Heart left ventricle (tissue), 16 donors: ENCODE measurements around the gene CASS4. TPM values are rescaled to one million over a fixed set of nuclear protein-coding genes. Genes with fewer than 3 reads are reported as not detected.

Source experiments
- ATAC-seq, 4 donors: fragments of 200-7000 bp; cut with Tn5 transposase; one replicate each; pipeline ENCODE4 v1.9.1; 2020 to 2022; ENCODE audit warnings: moderate library complexity in 4 of 4, mild to moderate bottlenecking in 3 of 4, moderate number of reproducible peaks in 1 of 4
- DNase-seq, 5 donors: peaks; one replicate each; pipeline ENCODE4 v3.0.0-alpha.2; 2020
- H3K27ac ChIP-seq, 12 donors: fragments of 200-600 bp; sonication (generic) in 4 of 12; one replicate each; pipeline versions ENCODE4 v1.5.0 to v1.8.0; 2016 to 2022; ENCODE audit warnings: mild to moderate bottlenecking in 2 of 12
- H3K27me3 ChIP-seq, 9 donors: fragments of 200-600 bp; sonication (generic) in 2 of 9; one replicate each; pipeline versions ENCODE4 v1.5.1 to v1.8.0; 2016 to 2022; ENCODE audit warnings: mild to moderate bottlenecking in 3 of 9
- H3K36me3 ChIP-seq, 9 donors: fragments of 200-600 bp; sonication (generic) in 2 of 9; one replicate each; pipeline versions ENCODE4 v1.5.0 to v1.8.0; 2018 to 2022; ENCODE audit warnings: mild to moderate bottlenecking in 2 of 9
- H3K4me1 ChIP-seq, 12 donors: fragments of 200-600 bp; sonication (generic) in 4 of 12; one replicate each; pipeline versions ENCODE4 v1.5.0 to v1.8.0; 2016 to 2022; ENCODE audit warnings: mild to moderate bottlenecking in 3 of 12
- H3K4me3 ChIP-seq, 12 donors: fragments of 200-600 bp; sonication (generic) in 4 of 12; one replicate each; pipeline versions ENCODE4 v1.5.0 to v1.8.0; 2017 to 2022; ENCODE audit warnings: mild to moderate bottlenecking in 9 of 12, moderate library complexity in 4 of 12
- H3K9me3 ChIP-seq, 12 donors: fragments of 200-600 bp; sonication (generic) in 4 of 12; one replicate each; pipeline versions ENCODE4 v1.5.0 to v1.8.0; 2016 to 2022; ENCODE audit warnings: mild to moderate bottlenecking in 1 of 12
- CTCF ChIP-seq, 12 donors: fragments of 200-600 bp; sonication (generic) in 4 of 12; IDR thresholded peaks; one replicate each; pipeline versions ENCODE4 v1.5.0 to v1.8.0; 2018 to 2022; ENCODE audit warnings: antibody characterized with exemption in 12 of 12, mild to moderate bottlenecking in 5 of 12
- POLR2A ChIP-seq, 2 donors: fragments of 450-650 bp; IDR thresholded peaks; one replicate each; pipeline ENCODE4 v1.6.1; 2017; ENCODE audit warnings: antibody characterized with exemption in 2 of 2, mild to moderate bottlenecking in 2 of 2, moderate library complexity in 2 of 2
- WGBS, 4 donors: extraction: QIAGEN DNeasy Blood & Tissue Kit in 2 of 4; methylation state at CpG; one replicate each; pipeline versions ENCODE4 v1.1.5 to v1.1.7; 2013 to 2018; 5-methylcytosine and 5-hydroxymethylcytosine counted together
- intact Hi-C, 10 donors: fragments of 100-400 bp; cut with DNase I; formaldehyde crosslinking; loops; one replicate each; pipeline versions ENCODE4 v1.11.1 to v1.14.2; 2022
- polyA plus RNA-seq, 2 donors: library from polyadenylated mRNA; stranded (reverse); fragments of 200-250 nt; gene quantifications; one replicate each; pipeline ENCODE4 v1.2.3, GENCODE V29; 2013
- total RNA-seq, 9 donors: library from RNA; depleted of rRNA in 2 of 9; stranded (reverse); fragments of >200 nt in 2 of 9; fragmentation: NEBNext Ultra II Directional in 3 of 9; extraction: Animal tissue kit (Norgen Biotek cat#: 25700) in 3 of 9; gene quantifications; one replicate each; pipeline versions ENCODE4 v1.1.0 to v1.2.4, GENCODE V29; 2016 to 2023
- donor health status: ischemic (EF 13 %, LVEDD 7.1; RV severe dilation, severe dysfunction).
- donor health status: healthy with polysubstance abuse.
- donor health status: DM: no; HTN: yes; CAD: no.
- donor health status: DM: no; HTN: no; CAD: no.
- donor health status: ischemic (EF 25% LVEDD 6.9; RV normal size, moderate dysfunction).
- donor health status: ischemic (EF 25% LVEDD 5.7; RV mildly dilated, moderate dysfunction).
- donor health status: healthy.
- donor health status: DM: yes; HTN: yes; CAD: no.
- donor health status: ischemic (EF 35%, LVEDD 5.7; RV mildly dilated, moderate dysfunction).
- donor health status: nonischemic (EF 11% LVEDD 7.7; RV severe dilation, severe dysfunction).
- donor health status: DM: yes; HTN: yes; CAD: no.
- donor health status: PGD.
- donor health status: ischemic (EF 29% LVEDD 5.4; RV normal size, mild dysfunction).
- donor health status: nonischemic (EF 23%, LVEDD 6.1; RV moderate dilation, normal function).

CASS4 gene
- total and polyA plus RNA-seq, 11 donors: 0.07 to 3.8 (median 0.49) TPM

- Histone ChIP-seq H3K9me3 (no peaks in the 10 kb centered on the region), H3K4me1 (peaks cover 0 to 86% (median 21%) of the 10 kb centered on the region in 12 donors), H3K27ac (peak overlapping the region in 10 of 12 donors; percentile 32 to 89 (median 72)), H3K27me3 (no peaks in the 10 kb centered on the region), H3K4me3 (peak overlapping the region in 6 of 12 donors; percentile 22 to 60 (median 38)), H3K36me3 (peaks cover 0 to 11% (median 3%) of the 10 kb centered on the region in 9 donors)
- ATAC-seq (no peak), DNase-seq (no peak)
- 96 to 100% (median 97%) methylated on average over 3 of the region's 3 CpGs for WGBS, 4 donors
- intact Hi-C loops: no loop called here
- TF ChIP-seq CTCF (IDR thresholded peaks at IDR 0.05) (no peak), POLR2A (IDR thresholded peaks at IDR 0.05) (no peak)
Observed at GRCh38 chr20:56412949-56413348, 889 bp downstream of the CASS4 start.

GRCh38 chr20:56414842-56415765 lies 3.0 kb downstream of the CASS4 start:
- Histone ChIP-seq H3K4me3 (peak overlapping the region in 1 of 12 donors; percentile 25), H3K4me1 (peaks cover 0 to 92% (median 26%) of the 10 kb centered on the region in 12 donors), H3K27me3 (no peaks in the 10 kb centered on the region), H3K9me3 (no peaks in the 10 kb centered on the region), H3K27ac (peak overlapping the region in 1 of 12 donors; percentile 89), H3K36me3 (no peaks in the 10 kb centered on the region)
- WGBS, 4 donors: 76 to 88% (median 82%) methylated on average over 12 of the region's 12 CpGs
- no peak for TF ChIP-seq POLR2A (IDR thresholded peaks at IDR 0.05)
- TF ChIP-seq CTCF (IDR thresholded peaks at IDR 0.05): no peak
- intact Hi-C loops: no loop called here
- ATAC-seq (no peak), DNase-seq (peak in 1 of 5 donors; percentile 8)

- Histone ChIP-seq H3K9me3 (no peaks in the 10 kb centered on the region), H3K27me3 (no peaks in the 10 kb centered on the region), H3K36me3 (no peaks in the 10 kb centered on the region), H3K27ac (peak overlapping the region in 4 of 12 donors; percentile 77 to 92 (median 82)), H3K4me1 (peaks cover 0 to 94% (median 17%) of the 10 kb centered on the region in 12 donors), H3K4me3 (no peak overlapping the region)
- intact Hi-C loops: no loop called here
- DNase-seq (no peak), ATAC-seq (no peak)
- 88 to 98% (median 92%) methylated on average over 6 to 7 of the region's 7 CpGs for WGBS, 4 donors
- TF ChIP-seq POLR2A (IDR thresholded peaks at IDR 0.05): no peak
- TF ChIP-seq CTCF (IDR thresholded peaks at IDR 0.05): no peak
Observed at GRCh38 chr20:56417402-56417801, 5.3 kb downstream of the CASS4 start.

GRCh38 chr20:56417911-56418310 lies 5.9 kb downstream of the CASS4 start:
- Histone ChIP-seq H3K36me3 (no peaks in the 10 kb centered on the region), H3K9me3 (no peaks in the 10 kb centered on the region), H3K4me3 (no peak overlapping the region), H3K27ac (peak overlapping the region; percentile 47 to 92 (median 73)), H3K27me3 (no peaks in the 10 kb centered on the region), H3K4me1 (peaks cover 0 to 94% (median 19%) of the 10 kb centered on the region in 12 donors)
- ATAC-seq (no peak), DNase-seq (no peak)
- intact Hi-C loops: no loop called here
- TF ChIP-seq POLR2A (IDR thresholded peaks at IDR 0.05): no peak
- WGBS, 4 donors: 82 to 90% (median 87%) methylated on average over 4 of the region's 4 CpGs
